Epithelial cell of esophagus (primary cell): ENCODE results near the gene THSD4.

Source experiments
- DNase-seq: peaks from one replicate; pipeline ENCODE4 v3.0.0; 2010; ENCODE audit warnings: low read depth
- H3K4me3 ChIP-seq: 2 replicates; pipeline ENCODE4 v1.5.1; 2011; ENCODE audit warnings: mild to moderate bottlenecking, low read length, control low read depth
- TF ChIP-seq, protein P1 (sequence below): IDR thresholded peaks from 2 replicates; pipeline ENCODE4 v1.5.1; 2011; ENCODE audit warnings: low read depth, mild to moderate bottlenecking, low read length, control low read depth, inconsistent platforms; ENCODE audit not compliant: insufficient read depth; ENCODE audit errors: missing control alignments

THSD4 gene

DNA sequence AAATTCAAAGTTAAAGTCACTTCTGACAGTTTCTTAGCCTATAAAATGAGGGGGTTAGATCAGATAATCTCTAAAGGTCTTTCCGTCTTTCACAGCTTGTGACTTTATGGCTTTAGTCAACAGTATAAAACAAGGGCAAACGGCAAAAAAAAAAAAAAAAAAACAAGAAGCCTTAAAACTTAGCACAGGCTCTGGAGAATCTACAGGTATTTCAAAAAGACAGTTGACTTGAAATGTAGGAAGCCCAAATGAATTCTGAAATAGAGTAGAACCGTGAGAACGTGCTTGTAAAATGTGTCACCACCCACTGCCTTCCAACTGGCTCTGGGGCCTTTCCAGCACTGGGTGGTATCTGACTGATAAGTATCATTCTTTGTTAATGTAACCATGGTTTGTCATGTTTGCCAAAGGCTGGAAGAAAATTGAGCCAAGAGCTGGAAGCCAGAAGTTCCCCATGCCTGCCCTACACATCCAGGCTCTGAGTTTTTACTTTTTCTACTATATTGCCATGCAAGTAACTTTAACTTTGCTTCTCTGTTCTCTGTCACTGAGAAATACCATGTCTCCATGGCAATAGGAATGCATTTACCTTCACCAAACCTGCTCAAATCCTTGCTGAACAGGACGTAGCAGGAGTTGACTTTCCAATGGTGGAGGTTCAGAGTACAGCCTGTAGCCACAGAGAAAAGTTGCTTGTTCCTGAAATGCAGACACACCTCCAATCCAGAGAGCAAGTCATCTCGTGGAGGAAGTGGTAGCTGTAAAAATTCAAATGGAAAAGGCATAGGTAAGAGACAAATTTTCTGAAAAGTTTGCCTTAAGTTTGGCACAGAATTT, 35.8 kb upstream of the THSD4 start:
- no peak overlapping the region for H3K4me3 ChIP-seq
- DNase-seq = peak; percentile 80
- TF ChIP-seq, protein P1, sequence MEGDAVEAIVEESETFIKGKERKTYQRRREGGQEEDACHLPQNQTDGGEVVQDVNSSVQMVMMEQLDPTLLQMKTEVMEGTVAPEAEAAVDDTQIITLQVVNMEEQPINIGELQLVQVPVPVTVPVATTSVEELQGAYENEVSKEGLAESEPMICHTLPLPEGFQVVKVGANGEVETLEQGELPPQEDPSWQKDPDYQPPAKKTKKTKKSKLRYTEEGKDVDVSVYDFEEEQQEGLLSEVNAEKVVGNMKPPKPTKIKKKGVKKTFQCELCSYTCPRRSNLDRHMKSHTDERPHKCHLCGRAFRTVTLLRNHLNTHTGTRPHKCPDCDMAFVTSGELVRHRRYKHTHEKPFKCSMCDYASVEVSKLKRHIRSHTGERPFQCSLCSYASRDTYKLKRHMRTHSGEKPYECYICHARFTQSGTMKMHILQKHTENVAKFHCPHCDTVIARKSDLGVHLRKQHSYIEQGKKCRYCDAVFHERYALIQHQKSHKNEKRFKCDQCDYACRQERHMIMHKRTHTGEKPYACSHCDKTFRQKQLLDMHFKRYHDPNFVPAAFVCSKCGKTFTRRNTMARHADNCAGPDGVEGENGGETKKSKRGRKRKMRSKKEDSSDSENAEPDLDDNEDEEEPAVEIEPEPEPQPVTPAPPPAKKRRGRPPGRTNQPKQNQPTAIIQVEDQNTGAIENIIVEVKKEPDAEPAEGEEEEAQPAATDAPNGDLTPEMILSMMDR = no peak

DNA sequence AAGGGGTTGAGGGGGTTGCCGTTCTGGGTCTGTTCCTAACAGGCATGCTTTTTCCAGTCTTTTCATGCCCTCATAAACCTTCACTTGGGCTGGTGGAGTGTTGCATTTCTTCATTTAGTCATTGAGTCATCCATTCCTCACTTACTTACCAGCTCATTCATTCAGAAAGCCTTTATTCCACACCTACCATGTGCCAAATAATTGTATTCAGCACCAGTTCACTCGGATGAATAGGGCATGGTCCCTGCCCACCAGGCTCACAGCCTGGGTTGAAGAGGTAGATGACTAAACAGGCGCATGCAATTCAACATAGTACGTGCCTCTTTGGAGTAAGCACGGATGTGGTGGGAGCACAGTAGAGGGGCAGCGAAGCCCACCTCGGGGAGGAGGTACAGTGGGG, 35.1 kb upstream of the THSD4 start:
- no peak overlapping the region for H3K4me3 ChIP-seq
- peak; percentile 64 for DNase-seq
- TF ChIP-seq, protein P1 = no peak

DNA sequence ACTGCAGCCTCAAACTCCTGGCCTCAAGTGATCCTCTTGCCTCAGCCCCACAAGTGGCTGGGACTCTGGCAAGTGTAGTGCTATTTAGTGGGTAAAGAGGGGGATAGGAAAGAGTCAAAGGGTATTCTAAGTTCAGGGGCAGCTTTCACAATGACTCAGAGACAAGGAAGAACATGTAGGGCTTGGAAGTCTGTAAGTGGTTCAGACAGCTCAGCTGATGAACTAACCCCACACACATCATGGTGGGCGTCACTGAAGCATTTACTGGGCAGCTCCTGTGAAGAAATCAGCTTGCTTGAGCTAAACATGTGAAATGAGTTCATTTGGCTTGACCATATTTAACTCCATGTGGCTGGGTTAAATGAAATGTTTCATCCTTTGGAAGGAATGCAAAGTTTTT, 34.6 kb upstream of the THSD4 start:
- DNase-seq = peak; percentile 83
- TF ChIP-seq, protein P1 = no peak
- no peak overlapping the region for H3K4me3 ChIP-seq

DNA sequence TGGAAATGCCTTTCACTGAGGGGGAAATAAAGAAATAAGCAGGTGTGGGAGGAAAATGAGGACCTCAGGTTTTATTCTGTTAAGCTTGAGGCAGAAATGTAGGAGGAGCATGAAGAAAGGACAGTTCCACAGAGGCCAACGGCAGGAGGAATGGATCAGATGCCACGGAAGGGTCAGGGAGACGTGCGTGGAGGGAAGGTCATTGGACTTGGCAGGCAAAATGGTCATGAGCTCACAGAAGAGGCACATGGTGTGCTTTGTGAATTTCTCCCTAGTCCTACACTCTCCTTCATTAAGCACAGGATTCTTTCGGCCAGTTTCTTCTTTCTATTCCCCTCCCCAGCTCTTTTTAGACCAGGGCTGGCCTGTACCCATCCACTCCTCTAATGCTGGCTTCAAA, 32.5 kb upstream of the THSD4 start:
- DNase-seq = no peak
- TF ChIP-seq, protein P1 = no peak
- no peak overlapping the region for H3K4me3 ChIP-seq

DNA sequence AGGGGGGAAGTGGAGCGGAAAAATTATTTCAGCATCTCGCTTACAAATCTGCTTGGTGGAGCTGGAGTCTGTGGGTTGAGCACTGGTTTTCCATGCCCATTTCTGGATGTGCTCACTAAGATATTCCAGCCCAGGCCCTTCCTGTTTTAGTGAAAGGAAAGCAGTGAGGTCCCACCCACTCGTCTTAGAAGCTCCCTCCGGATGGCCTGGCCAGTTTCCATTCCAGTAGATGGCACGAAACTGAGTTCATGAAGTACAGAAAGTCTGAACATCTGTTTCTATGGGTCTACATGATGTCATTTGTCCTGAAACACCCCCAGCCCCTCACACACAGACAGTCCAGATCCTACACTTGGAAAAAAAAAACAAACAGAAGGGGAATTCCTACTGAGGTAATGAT, 31.9 kb upstream of the THSD4 start:
- no peak overlapping the region for H3K4me3 ChIP-seq
- TF ChIP-seq, protein P1 = no peak
- no peak for DNase-seq

DNA sequence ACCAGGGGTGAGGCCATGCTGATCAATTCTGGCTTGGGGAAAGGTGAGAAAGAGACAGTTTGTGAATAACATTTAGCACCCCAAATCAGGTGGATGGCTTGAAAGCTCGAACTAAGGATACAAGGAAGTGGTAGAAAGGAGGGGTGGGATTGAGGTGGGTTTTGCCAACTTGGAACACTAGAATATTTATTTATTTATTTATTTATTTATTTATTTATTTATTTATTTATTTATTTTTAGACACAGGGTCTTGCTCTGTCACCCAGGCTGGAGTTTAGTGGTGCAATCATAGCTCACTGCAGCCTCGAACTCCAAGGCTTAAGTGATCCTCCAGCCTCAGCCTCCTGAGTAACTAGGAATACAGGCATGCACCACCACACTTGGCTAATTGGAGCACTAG, 31.0 kb upstream of the THSD4 start:
- no peak overlapping the region for H3K4me3 ChIP-seq
- no peak for DNase-seq
- TF ChIP-seq, protein P1 = no peak

DNA sequence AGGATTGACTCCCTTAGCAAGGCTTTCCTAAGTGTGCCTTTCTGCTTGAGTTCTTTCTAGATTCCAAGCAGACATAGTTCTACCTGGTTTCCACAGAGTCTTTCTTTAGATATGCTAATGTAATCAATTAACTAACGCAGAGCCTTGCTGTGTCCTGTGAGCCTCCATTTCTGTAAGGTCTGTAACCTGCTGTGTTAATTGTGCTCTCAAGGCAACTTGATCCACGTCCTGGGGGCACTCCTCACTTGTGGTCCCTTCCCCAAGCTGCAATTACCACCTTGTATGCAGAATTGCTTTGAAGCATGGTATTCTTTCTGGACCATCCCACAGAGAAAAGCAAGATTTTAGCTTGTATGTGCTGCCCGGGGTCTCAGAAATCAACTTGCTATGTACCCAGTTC, 29.5 kb upstream of the THSD4 start:
- no peak for DNase-seq
- TF ChIP-seq, protein P1 = no peak
- H3K4me3 ChIP-seq = no peak overlapping the region
